Activated naive CD4-positive, alpha-beta T cell treated with anti-CD3 and anti-CD28 coated beads, Interleukin-2, amount 50 U/mL, for 24 hours (primary cell): Measurements from ENCODE around the gene LUZP2.

Experiments
- H3K27ac Mint-ChIP-seq: one replicate; pipeline ENCODE4 v1.8.0; 2021; ENCODE audit warnings: mild to moderate bottlenecking, mixed read lengths
- H3K27me3 Mint-ChIP-seq: one replicate; pipeline ENCODE4 v1.8.0; 2021; ENCODE audit warnings: mixed read lengths
- H3K36me3 Mint-ChIP-seq: one replicate; pipeline ENCODE4 v1.8.0; 2021; ENCODE audit warnings: mixed read lengths
- H3K4me1 Mint-ChIP-seq: one replicate; pipeline ENCODE4 v1.8.0; 2021; ENCODE audit warnings: mixed read lengths
- H3K4me3 Mint-ChIP-seq: one replicate; pipeline ENCODE4 v1.8.0; 2021; ENCODE audit warnings: mild to moderate bottlenecking, mixed read lengths
- H3K9me3 Mint-ChIP-seq: one replicate; pipeline ENCODE4 v1.8.0; 2021; ENCODE audit warnings: mixed read lengths

The LUZP2 gene

GRCh38 chr11:24767411-24767810 is 270.6 kb downstream of the LUZP2 start:
- no peak overlapping the region for H3K4me3 Mint-ChIP-seq
- no peak overlapping the region for H3K27ac Mint-ChIP-seq
- H3K27me3 Mint-ChIP-seq = no peaks in the 10 kb centered on the region
- no peaks in the 10 kb centered on the region for H3K4me1 Mint-ChIP-seq
- H3K9me3 Mint-ChIP-seq = peaks cover 11% of the 10 kb centered on the region
- H3K36me3 Mint-ChIP-seq = no peaks in the 10 kb centered on the region

- H3K27ac Mint-ChIP-seq = no peak overlapping the region
Measured at GRCh38 chr11:24773322-24773721, 276.5 kb downstream of the LUZP2 start.

GRCh38 chr11:24779791-24780190 is 282.9 kb downstream of the LUZP2 start:
- no peak overlapping the region for H3K4me3 Mint-ChIP-seq
- no peaks in the 10 kb centered on the region for H3K9me3 Mint-ChIP-seq
- no peaks in the 10 kb centered on the region for H3K27me3 Mint-ChIP-seq
- no peaks in the 10 kb centered on the region for H3K36me3 Mint-ChIP-seq
- H3K4me1 Mint-ChIP-seq = no peaks in the 10 kb centered on the region
- H3K27ac Mint-ChIP-seq = no peak overlapping the region

More at GRCh38 chr11:24773322-24773721, 276.5 kb downstream of the LUZP2 start:
- Mint-ChIP-seq H3K4me1 (no peaks in the 10 kb centered on the region), H3K4me3 (no peak overlapping the region), H3K27me3 (no peaks in the 10 kb centered on the region), H3K9me3 (peaks cover 4% of the 10 kb centered on the region), H3K36me3 (no peaks in the 10 kb centered on the region)

DNA sequence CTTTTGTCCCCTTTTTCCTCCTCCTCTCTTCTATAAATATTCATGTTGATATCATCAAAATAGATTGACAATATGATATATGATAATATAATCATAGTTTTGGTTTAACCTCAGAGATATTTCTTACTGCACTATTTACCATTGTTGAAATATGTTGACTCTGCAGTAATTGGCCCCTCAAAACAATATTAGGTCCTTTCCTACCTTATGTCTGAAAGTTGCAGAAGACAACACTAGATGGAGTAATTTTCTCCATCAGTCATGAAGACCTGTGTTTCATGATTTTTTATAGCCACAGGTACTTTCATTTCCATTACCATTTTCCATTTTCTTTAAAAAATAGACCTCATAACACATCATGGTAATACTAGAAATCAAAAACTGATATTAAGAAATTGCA is 284.4 kb downstream of the LUZP2 start:
- H3K4me1 Mint-ChIP-seq = no peaks in the 10 kb centered on the region
- no peak overlapping the region for H3K4me3 Mint-ChIP-seq
- no peaks in the 10 kb centered on the region for H3K36me3 Mint-ChIP-seq
- H3K27ac Mint-ChIP-seq = no peak overlapping the region
- H3K27me3 Mint-ChIP-seq = no peaks in the 10 kb centered on the region
- no peaks in the 10 kb centered on the region for H3K9me3 Mint-ChIP-seq

- H3K36me3 Mint-ChIP-seq = no peaks in the 10 kb centered on the region
- no peaks in the 10 kb centered on the region for H3K27me3 Mint-ChIP-seq
- H3K9me3 Mint-ChIP-seq = peaks cover 6% of the 10 kb centered on the region
- H3K4me3 Mint-ChIP-seq = no peak overlapping the region
- no peak overlapping the region for H3K27ac Mint-ChIP-seq
- H3K4me1 Mint-ChIP-seq = no peaks in the 10 kb centered on the region
Measured at GRCh38 chr11:24793479-24793878, 296.6 kb downstream of the LUZP2 start.

GRCh38 chr11:24794064-24794463 is 297.2 kb downstream of the LUZP2 start:
- Mint-ChIP-seq H3K36me3 (no peaks in the 10 kb centered on the region), H3K27me3 (no peaks in the 10 kb centered on the region)

DNA sequence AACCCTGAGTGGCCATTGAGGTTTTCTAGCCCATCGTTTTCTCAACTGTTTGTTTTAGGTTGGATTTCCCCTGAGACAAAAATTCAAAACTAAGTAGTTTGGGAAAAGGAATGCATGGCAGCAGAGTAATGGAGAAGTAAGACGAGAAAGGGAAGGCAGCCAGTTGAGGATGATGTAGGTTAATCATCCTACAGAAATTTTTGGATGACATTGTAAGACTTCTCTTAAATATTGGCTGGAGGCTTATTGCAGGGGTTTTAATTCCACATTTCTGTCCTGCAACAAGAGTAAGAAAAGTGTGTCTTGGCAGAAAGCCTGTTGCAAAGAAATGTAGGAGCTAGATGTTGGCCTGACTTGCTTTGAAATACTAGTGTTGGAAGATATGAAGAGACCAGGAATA is 308.8 kb downstream of the LUZP2 start:
- Mint-ChIP-seq H3K9me3 (peaks cover 14% of the 10 kb centered on the region), H3K27me3 (no peaks in the 10 kb centered on the region), H3K36me3 (no peaks in the 10 kb centered on the region), H3K4me3 (no peak overlapping the region), H3K4me1 (no peaks in the 10 kb centered on the region), H3K27ac (no peak overlapping the region)

More at GRCh38 chr11:24794064-24794463, 297.2 kb downstream of the LUZP2 start:
- Mint-ChIP-seq H3K27ac (no peak overlapping the region), H3K4me3 (no peak overlapping the region), H3K4me1 (no peaks in the 10 kb centered on the region), H3K9me3 (peaks cover 10% of the 10 kb centered on the region)

- Mint-ChIP-seq H3K4me3 (no peak overlapping the region), H3K9me3 (peaks cover 12% of the 10 kb centered on the region), H3K4me1 (no peaks in the 10 kb centered on the region), H3K36me3 (no peaks in the 10 kb centered on the region), H3K27ac (no peak overlapping the region), H3K27me3 (no peaks in the 10 kb centered on the region)
Measured at GRCh38 chr11:24808173-24808572, 311.3 kb downstream of the LUZP2 start.

DNA sequence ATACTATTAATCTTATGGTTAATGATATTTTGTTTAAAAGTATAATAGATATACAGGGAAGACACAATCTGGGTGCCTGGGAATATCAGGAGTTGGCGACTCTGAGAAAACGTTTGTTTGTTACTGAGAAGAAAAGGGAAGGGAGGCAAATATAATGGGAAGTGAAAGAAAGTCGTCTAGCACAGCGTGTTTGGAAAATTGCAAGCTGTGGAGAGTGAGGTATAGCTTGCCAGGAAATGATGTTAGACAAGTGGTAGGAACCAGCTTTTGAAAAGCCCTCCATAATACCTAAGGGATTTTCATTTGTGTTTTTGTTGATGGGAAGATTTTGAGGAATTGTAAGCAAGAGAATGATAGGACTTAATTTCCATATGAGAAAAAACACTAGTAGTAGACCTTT is 322.2 kb downstream of the LUZP2 start:
- no peaks in the 10 kb centered on the region for H3K27me3 Mint-ChIP-seq
- no peaks in the 10 kb centered on the region for H3K36me3 Mint-ChIP-seq
- no peak overlapping the region for H3K4me3 Mint-ChIP-seq
- no peak overlapping the region for H3K27ac Mint-ChIP-seq
- no peaks in the 10 kb centered on the region for H3K9me3 Mint-ChIP-seq
- H3K4me1 Mint-ChIP-seq = no peaks in the 10 kb centered on the region

- H3K4me1 Mint-ChIP-seq = no peaks in the 10 kb centered on the region
- H3K4me3 Mint-ChIP-seq = no peak overlapping the region
- H3K27ac Mint-ChIP-seq = no peak overlapping the region
- H3K9me3 Mint-ChIP-seq = no peaks in the 10 kb centered on the region
- no peaks in the 10 kb centered on the region for H3K27me3 Mint-ChIP-seq
- H3K36me3 Mint-ChIP-seq = no peaks in the 10 kb centered on the region
Measured at GRCh38 chr11:24819863-24820434, 323.1 kb downstream of the LUZP2 start.

DNA sequence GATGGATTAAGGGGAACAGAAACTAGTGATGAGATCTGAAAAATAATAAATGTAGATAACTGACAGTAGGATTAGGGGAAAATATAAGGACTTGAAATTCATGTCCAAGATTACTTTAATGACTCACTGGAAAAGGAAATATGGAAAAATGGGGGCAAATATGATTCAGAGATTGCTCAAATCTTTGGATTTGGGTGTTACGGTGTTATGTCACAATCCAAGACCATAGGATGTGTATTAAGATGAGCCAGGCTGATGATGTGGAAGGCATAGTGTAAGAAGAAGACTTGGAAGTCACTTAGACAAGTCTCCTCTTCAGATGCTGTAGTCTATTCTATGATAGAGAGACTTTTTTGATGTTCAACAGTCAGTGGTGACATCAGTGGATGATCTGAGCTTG is 323.7 kb downstream of the LUZP2 start:
- Mint-ChIP-seq H3K27me3 (no peaks in the 10 kb centered on the region), H3K36me3 (no peaks in the 10 kb centered on the region), H3K27ac (no peak overlapping the region), H3K4me3 (no peak overlapping the region), H3K4me1 (no peaks in the 10 kb centered on the region), H3K9me3 (no peaks in the 10 kb centered on the region)

- Mint-ChIP-seq H3K27ac (no peak overlapping the region), H3K4me3 (no peak overlapping the region), H3K9me3 (no peaks in the 10 kb centered on the region), H3K36me3 (no peaks in the 10 kb centered on the region), H3K4me1 (no peaks in the 10 kb centered on the region), H3K27me3 (no peaks in the 10 kb centered on the region)
Measured at GRCh38 chr11:24828938-24829605, 332.2 kb downstream of the LUZP2 start.

- Mint-ChIP-seq H3K27me3 (no peaks in the 10 kb centered on the region), H3K27ac (no peak overlapping the region), H3K4me3 (no peak overlapping the region), H3K4me1 (no peaks in the 10 kb centered on the region), H3K9me3 (peaks cover 8% of the 10 kb centered on the region), H3K36me3 (no peaks in the 10 kb centered on the region)
Measured at GRCh38 chr11:24833573-24833972, 336.7 kb downstream of the LUZP2 start.

- H3K27me3 Mint-ChIP-seq = no peaks in the 10 kb centered on the region
- peaks cover 8% of the 10 kb centered on the region for H3K9me3 Mint-ChIP-seq
- no peak overlapping the region for H3K4me3 Mint-ChIP-seq
- H3K36me3 Mint-ChIP-seq = no peaks in the 10 kb centered on the region
- H3K4me1 Mint-ChIP-seq = no peaks in the 10 kb centered on the region
- no peak overlapping the region for H3K27ac Mint-ChIP-seq
Measured at GRCh38 chr11:24837112-24837511, 340.3 kb downstream of the LUZP2 start.

DNA sequence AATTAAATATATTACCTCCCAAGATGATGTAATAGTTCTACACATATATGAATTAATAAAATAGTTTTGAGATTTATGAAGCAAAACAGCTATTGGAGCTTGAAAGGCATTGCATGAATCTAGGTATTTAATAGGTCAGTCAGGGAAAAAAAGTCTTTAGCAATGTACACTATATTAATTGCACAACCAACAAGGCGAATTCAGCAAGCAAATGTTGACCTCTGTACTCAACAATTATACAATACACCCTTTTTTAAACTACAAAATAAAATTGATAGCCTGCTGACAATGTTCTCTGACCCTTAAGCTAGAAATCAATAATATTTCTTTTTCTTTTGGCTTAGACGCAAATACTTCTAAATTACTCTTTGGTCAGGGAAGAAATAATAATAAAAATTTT is 345.5 kb downstream of the LUZP2 start:
- no peak overlapping the region for H3K4me3 Mint-ChIP-seq
- no peak overlapping the region for H3K27ac Mint-ChIP-seq
- no peaks in the 10 kb centered on the region for H3K27me3 Mint-ChIP-seq
- H3K36me3 Mint-ChIP-seq = no peaks in the 10 kb centered on the region
- peaks cover 3% of the 10 kb centered on the region for H3K9me3 Mint-ChIP-seq
- H3K4me1 Mint-ChIP-seq = no peaks in the 10 kb centered on the region

DNA sequence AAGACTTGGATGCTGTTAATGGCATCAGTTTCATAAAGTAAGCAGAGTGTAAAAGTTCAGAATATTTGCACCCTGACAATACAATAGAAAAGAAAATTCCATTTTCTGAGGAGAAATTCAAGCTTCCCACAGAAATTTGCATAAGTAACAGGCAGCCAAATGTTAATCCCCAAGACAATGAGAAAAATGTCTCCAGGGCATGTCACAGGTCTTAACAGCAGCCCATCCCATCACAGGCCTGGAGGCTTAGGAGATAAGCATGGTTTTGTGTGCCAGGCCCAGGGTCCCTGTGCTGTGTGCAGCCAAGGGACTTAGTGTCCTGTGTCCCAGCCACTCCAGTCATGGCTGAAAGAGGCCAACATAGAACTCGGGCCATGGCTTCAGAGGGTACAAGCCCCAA is 347.6 kb downstream of the LUZP2 start:
- H3K9me3 Mint-ChIP-seq = peaks cover 6% of the 10 kb centered on the region
- no peaks in the 10 kb centered on the region for H3K4me1 Mint-ChIP-seq
- no peak overlapping the region for H3K27ac Mint-ChIP-seq
- no peaks in the 10 kb centered on the region for H3K36me3 Mint-ChIP-seq
- H3K27me3 Mint-ChIP-seq = no peaks in the 10 kb centered on the region
- no peak overlapping the region for H3K4me3 Mint-ChIP-seq

GRCh38 chr11:24848857-24849256 is 352.0 kb downstream of the LUZP2 start:
- Mint-ChIP-seq H3K9me3 (peaks cover 6% of the 10 kb centered on the region), H3K36me3 (no peaks in the 10 kb centered on the region), H3K27me3 (no peaks in the 10 kb centered on the region), H3K4me3 (no peak overlapping the region), H3K4me1 (no peaks in the 10 kb centered on the region), H3K27ac (no peak overlapping the region)
